PC-3 (cell line): ENCODE data around the gene KLHL30. TPM values are rescaled to one million over a fixed set of nuclear protein-coding genes. Genes with fewer than 3 reads are reported as not detected.
A peak's percentile ranks its signal among the peaks of the same experiment; 100 is the strongest.

ENCODE experiments used
- ATAC-seq: fragments of 200-7000 bp; cut with Tn5 transposase; 2 replicates; pipeline ENCODE4 v1.9.1; 2020; ENCODE audit warnings: mild to moderate bottlenecking, moderate library complexity
- BruUV-seq: library from RNA; stranded (reverse); fragments of 400-500 nt; replicated peaks from 2 replicates; lab custom pipeline; 2021; lab: Mats Ljungman, UMichigan
- CTCF ChIA-PET: fragments of 300-600 bp; sonication (Branson Sonifier 250); formaldehyde crosslinking; loops from one replicate; lab custom pipeline; 2022; ENCODE audit warnings: antibody characterized with exemption; lab: Charles Lee
- POLR2A ChIA-PET: fragments of 300-600 bp; sonication (Branson Sonifier 250); formaldehyde crosslinking; loops from one replicate; lab custom pipeline; 2022; ENCODE audit warnings: antibody characterized with exemption; ENCODE audit not compliant: unreplicated experiment; lab: Charles Lee
- DNase-seq: peaks from one replicate; pipeline ENCODE4 v3.0.0-alpha.2; 2015
- H2AFZ ChIP-seq: fragments of 300-600 bp; sonication (generic); 2 replicates; pipeline ENCODE4 v1.6.0; 2016; ENCODE audit warnings: antibody characterized with exemption, low read length
- H3F3A ChIP-seq: fragments of 300-600 bp; sonication (generic); one replicate; pipeline ENCODE4 v1.6.0; 2017; ENCODE audit warnings: antibody characterized with exemption, low read length, control low read depth, mild to moderate bottlenecking; ENCODE audit not compliant: unreplicated experiment
- H3K27ac ChIP-seq: fragments of 300-600 bp; sonication (generic); 2 replicates; pipeline ENCODE4 v1.5.1; 2016; ENCODE audit warnings: mild to moderate bottlenecking, low read length
- H3K27me3 ChIP-seq: fragments of 300-600 bp; sonication (generic); 2 replicates; pipeline ENCODE4 v1.6.1; 2016; ENCODE audit warnings: low read length, mixed read lengths
- H3K36me3 ChIP-seq: fragments of 300-600 bp; sonication (generic); 2 replicates; pipeline ENCODE4 v1.6.1; 2016; ENCODE audit warnings: low read depth, mixed run types, low read length, mixed read lengths
- H3K4me1 ChIP-seq: fragments of 300-600 bp; sonication (generic); 2 replicates; pipeline ENCODE4 v1.5.1; 2016; ENCODE audit warnings: low read length; ENCODE audit not compliant: insufficient read depth
- H3K4me2 ChIP-seq: fragments of 300-600 bp; sonication (generic); 2 replicates; pipeline ENCODE4 v1.6.0; 2016; ENCODE audit warnings: low read length
- H3K4me3 ChIP-seq: fragments of 300-600 bp; sonication (generic); 2 replicates; pipeline ENCODE4 v1.5.1; 2016; ENCODE audit warnings: mild to moderate bottlenecking, low read length, mixed read lengths
- H3K79me2 ChIP-seq: fragments of 300-600 bp; sonication (generic); 2 replicates; pipeline ENCODE4 v1.6.1; 2017; ENCODE audit warnings: low read length, mixed read lengths
- H3K9ac ChIP-seq: fragments of 300-600 bp; sonication (generic); 2 replicates; pipeline ENCODE4 v1.6.0; 2016; ENCODE audit warnings: mild to moderate bottlenecking, low read length
- H3K9me2 ChIP-seq: fragments of 300-600 bp; sonication (generic); replicated peaks from 2 replicates; pipeline ENCODE4 v1.6.1; 2016; ENCODE audit warnings: mixed run types, low read length, mixed read lengths
- H3K9me3 ChIP-seq: fragments of 300-600 bp; sonication (generic); 2 replicates; pipeline ENCODE4 v1.6.1; 2016; ENCODE audit warnings: low read length, mixed read lengths
- H4K20me1 ChIP-seq: fragments of 300-600 bp; sonication (generic); 2 replicates; pipeline ENCODE4 v1.6.1; 2016; ENCODE audit warnings: low read length, mixed read lengths
- CTCF ChIP-seq: fragments of 300-600 bp; sonication (generic); conservative IDR thresholded peaks from 2 replicates; pipeline ENCODE4 v1.5.1; 2017; ENCODE audit warnings: antibody characterized with exemption, low read depth, mild to moderate bottlenecking, low read length
- EZH2 ChIP-seq: fragments of 300-600 bp; sonication (generic); IDR thresholded peaks from one replicate; pipeline ENCODE4 v1.6.1; 2017; ENCODE audit warnings: antibody characterized with exemption, mild to moderate bottlenecking, low read length; ENCODE audit not compliant: unreplicated experiment
- EZH2phosphoT487 ChIP-seq: fragments of 300-600 bp; sonication (generic); IDR thresholded peaks from 2 replicates; pipeline ENCODE4 v1.6.1; 2018; ENCODE audit warnings: mild to moderate bottlenecking, antibody characterized with exemption, low read length, borderline replicate concordance
- intact Hi-C: fragments of 100-400 bp; cut with micrococcal nuclease; formaldehyde crosslinking; loops from 2 replicates; pipeline ENCODE4 v1.9.0; 2023
- total RNA-seq: library from RNA; depleted of rRNA; stranded (reverse); fragments of >200 nt; gene quantifications from 2 replicates; pipeline ENCODE4 v1.2.3, GENCODE V29; 2014

The KLHL30 gene
- total RNA-seq, 1 experiment from 2014 or later, result not detected

DNA sequence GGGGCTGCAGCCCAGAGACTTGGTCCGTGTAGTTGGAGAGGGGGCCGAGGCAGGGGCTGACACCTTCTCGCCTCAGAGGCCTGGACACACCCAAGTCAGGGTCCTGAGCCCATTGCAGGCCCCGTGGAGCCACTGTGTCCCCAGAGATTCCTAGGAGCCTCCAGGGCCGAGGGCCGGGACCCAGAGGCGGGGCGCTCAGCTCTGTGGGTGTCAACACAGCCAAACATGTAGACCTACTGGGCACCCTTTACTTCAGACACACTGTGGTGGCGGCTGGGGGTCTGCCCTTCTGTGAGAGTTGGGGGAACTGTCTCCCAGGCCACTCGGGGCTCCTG is 38.8 kb upstream of the KLHL30 start:
- H2AFZ ChIP-seq, result no peak overlapping the region
- TF ChIP-seq CTCF (no peak), EZH2phosphoT487 (no peak)
- H3K9me3 ChIP-seq, result no peaks in the 10 kb centered on the region
- no peak overlapping the region for H3K4me2 ChIP-seq
- ChIA-PET CTCF (no interaction called here), POLR2A (no interaction called here)
- H3K79me2 ChIP-seq, result no peaks in the 10 kb centered on the region
- no peak overlapping the region for H3K4me3 ChIP-seq
- H3K36me3 ChIP-seq, result no peaks in the 10 kb centered on the region
- H3K27ac ChIP-seq, result 0 out of 2 replicates have a peak overlapping the region, but pooled peaks have one; percentile 12
- H3K9ac ChIP-seq, result no peak overlapping the region
- intact Hi-C loops, result no loop called here
- H3K9me2 ChIP-seq, result no peaks in the 10 kb centered on the region
- peaks cover 11% of the 10 kb centered on the region for H3K4me1 ChIP-seq
- DNase-seq (no peak), ATAC-seq (no peak)
- no peaks in the 10 kb centered on the region for H3F3A ChIP-seq
- no peaks in the 10 kb centered on the region for H4K20me1 ChIP-seq
- H3K27me3 ChIP-seq, result no peaks in the 10 kb centered on the region
- BruUV-seq, result no TSS peak

DNA sequence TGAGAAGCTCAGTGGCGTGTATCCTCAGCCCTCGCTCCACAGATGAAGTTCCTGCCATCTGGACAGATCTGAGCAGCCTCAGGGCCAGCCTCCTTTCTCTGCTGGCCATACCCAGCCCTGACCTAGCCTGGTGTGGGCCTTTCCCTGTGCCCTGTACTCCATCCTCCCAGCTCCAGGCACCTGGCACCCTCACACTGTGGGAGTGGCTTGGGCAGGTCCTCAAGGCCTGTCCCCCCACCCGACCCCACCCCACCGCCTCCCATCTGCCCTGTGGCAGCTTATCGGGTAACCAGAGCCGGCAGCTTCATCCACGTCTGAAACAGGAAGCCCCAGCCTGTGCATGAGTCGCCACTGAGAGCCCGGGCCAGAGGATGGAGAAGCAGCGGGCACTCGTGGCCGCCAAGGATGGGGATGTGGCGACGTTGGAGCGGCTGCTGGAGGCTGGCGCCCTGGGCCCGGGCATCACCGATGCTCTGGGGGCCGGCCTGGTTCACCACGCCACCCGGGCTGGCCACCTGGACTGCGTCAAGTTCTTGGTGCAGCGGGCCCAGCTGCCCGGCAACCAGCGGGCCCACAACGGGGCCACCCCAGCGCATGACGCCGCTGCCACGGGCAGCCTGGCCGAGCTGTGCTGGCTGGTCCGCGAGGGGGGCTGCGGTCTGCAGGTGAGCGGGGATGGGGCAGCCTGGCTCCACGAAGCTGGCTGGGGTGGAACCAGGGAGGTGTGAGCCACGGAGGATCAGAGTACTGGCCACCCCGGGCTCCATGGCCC is 38.2 kb upstream of the KLHL30 start, which contains the start of gene ESPNL:
Gene ESPNL (plus strand): TSS at position 292 of the 772 bp plus-strand sequence. CDS start 80 bp downstream, at position 372.
- Histone ChIP-seq H3F3A (no peaks in the 10 kb centered on the region), H3K27me3 (no peaks in the 10 kb centered on the region), H3K79me2 (no peaks in the 10 kb centered on the region), H2AFZ (no peak within 1 kb of the TSS), H3K4me2 (no peak within 1 kb of the TSS), H3K27ac (0 out of 2 replicates have a peak within 1 kb of the TSS, but pooled peaks have one; percentile 12), H3K9ac (no peak within 1 kb of the TSS), H3K4me1 (peaks cover 11% of the 10 kb centered on the region), H3K9me2 (no peaks in the 10 kb centered on the region), H4K20me1 (no peaks in the 10 kb centered on the region), H3K36me3 (no peaks in the 10 kb centered on the region), H3K4me3 (no peak within 1 kb of the TSS), H3K9me3 (no peaks in the 10 kb centered on the region)
- CTCF ChIA-PET, result no interaction called here
- no peak for TF ChIP-seq EZH2
- TF ChIP-seq EZH2phosphoT487, result no peak
- no peak for TF ChIP-seq CTCF
- intact Hi-C loops, result no loop called here
- ATAC-seq (peak; percentile 27; the same call in 1 of the 2 replicates), DNase-seq (peak; percentile 12)
- POLR2A ChIA-PET, result no interaction called here
- no TSS peak for BruUV-seq
